Neural cell (in vitro differentiated cells): ENCODE measurements around the gene CLDND2. TPM values are rescaled to one million over a fixed set of nuclear protein-coding genes. Genes with fewer than 3 reads are reported as not detected.
A peak's percentile ranks its signal among the peaks of the same experiment; 100 is the strongest.

Experiments used
- H2AFZ ChIP-seq: fragments of 200-600, 300-800 bp; sonication (generic), shearing (Covaris generic); 2 replicates; pipeline ENCODE4 v1.6.0; 2014; ENCODE audit warnings: low read depth, mild to moderate bottlenecking, antibody characterized with exemption, low read length, moderate library complexity
- H3F3A ChIP-seq: fragments of 200-600 bp; shearing (Covaris generic); 2 replicates; pipeline ENCODE4 v1.6.1; 2016; ENCODE audit warnings: mild to moderate bottlenecking, moderate library complexity, mixed read lengths, antibody characterized with exemption, low read length; ENCODE audit not compliant: insufficient read depth, poor library complexity, severe bottlenecking
- H3K27ac ChIP-seq: fragments of 200-600, 300-800 bp; sonication (generic), shearing (Covaris generic); 2 replicates; pipeline ENCODE4 v1.5.1; 2014; ENCODE audit warnings: mild to moderate bottlenecking, low read length, moderate library complexity
- H3K27me3 ChIP-seq: fragments of 300-800, 200-600 bp; sonication (generic), shearing (Covaris generic); 2 replicates; pipeline ENCODE4 v1.6.0; 2014; ENCODE audit warnings: mild to moderate bottlenecking, low read depth, low read length, moderate library complexity; ENCODE audit not compliant: insufficient read depth
- H3K36me3 ChIP-seq: fragments of 300-800, 200-600 bp; sonication (generic), shearing (Covaris generic); 2 replicates; pipeline ENCODE4 v1.5.1; 2014; ENCODE audit warnings: mild to moderate bottlenecking, antibody characterized with exemption, low read length, moderate library complexity; ENCODE audit not compliant: insufficient read depth
- H3K4me2 ChIP-seq: fragments of 300-800, 200-600 bp; sonication (generic), shearing (Covaris generic); 2 replicates; pipeline ENCODE4 v1.6.0; 2014; ENCODE audit warnings: mild to moderate bottlenecking, low read length
- H3K4me3 ChIP-seq: fragments of 300-800, 200-600 bp; sonication (generic), shearing (Covaris generic); 2 replicates; pipeline ENCODE4 v1.5.1; 2014; ENCODE audit warnings: mild to moderate bottlenecking, low read length, moderate library complexity
- H3K79me2 ChIP-seq: fragments of 200-600 bp; shearing (Covaris generic); replicated peaks from 2 replicates; pipeline ENCODE4 v1.6.0; 2014; ENCODE audit warnings: mild to moderate bottlenecking, low read length, moderate library complexity; ENCODE audit not compliant: insufficient read depth
- H3K9ac ChIP-seq: fragments of 300-800, 200-600 bp; sonication (generic), shearing (Covaris generic); 2 replicates; pipeline ENCODE4 v1.6.1; 2016; ENCODE audit warnings: mild to moderate bottlenecking, low read length, mixed read lengths
- H3K9me2 ChIP-seq: fragments of 200-600 bp; shearing (Covaris generic); 2 replicates; pipeline ENCODE4 v1.6.1; 2016; ENCODE audit warnings: mild to moderate bottlenecking, low read length, mixed read lengths; ENCODE audit not compliant: insufficient read depth
- H3K9me3 ChIP-seq: fragments of 200-600, 300-800 bp; sonication (generic), shearing (Covaris generic); 2 replicates; pipeline ENCODE4 v1.6.1; 2016; ENCODE audit warnings: mild to moderate bottlenecking, mixed run types, low read length, moderate library complexity, mixed read lengths
- H4K20me1 ChIP-seq: fragments of 200-600 bp; shearing (Covaris generic); 2 replicates; pipeline ENCODE4 v1.6.1; 2016; ENCODE audit warnings: mild to moderate bottlenecking, mixed run types; ENCODE audit not compliant: insufficient read depth
- EP300 ChIP-seq: fragments of 450-650 bp; conservative IDR thresholded peaks from 2 replicates; pipeline ENCODE4 v1.6.1; 2014; ENCODE audit warnings: antibody characterized with exemption, mild to moderate bottlenecking, moderate library complexity; ENCODE audit not compliant: poor library complexity, severe bottlenecking
- EZH2 ChIP-seq: fragments of 200-600, 300-800 bp; shearing (Covaris generic), sonication (generic); IDR thresholded peaks from 2 replicates; pipeline ENCODE4 v1.6.1; 2014; ENCODE audit warnings: antibody characterized with exemption, low read length, borderline replicate concordance, mild to moderate bottlenecking; ENCODE audit not compliant: insufficient read depth, poor library complexity, severe bottlenecking
- MXI1 ChIP-seq: fragments of 450-650 bp; conservative IDR thresholded peaks from 2 replicates; pipeline ENCODE4 v1.6.1; 2014; ENCODE audit warnings: antibody characterized with exemption, mild to moderate bottlenecking; ENCODE audit not compliant: poor library complexity, severe bottlenecking
- POLR2AphosphoS5 ChIP-seq: IDR thresholded peaks from 2 replicates; pipeline ENCODE4 v1.6.1; 2012
- RAD21 ChIP-seq: fragments of 450-650 bp; conservative IDR thresholded peaks from 2 replicates; pipeline ENCODE4 v1.6.1; 2014; ENCODE audit warnings: antibody characterized with exemption, mild to moderate bottlenecking, moderate library complexity
- SMC3 ChIP-seq: fragments of 450-650 bp; conservative IDR thresholded peaks from 2 replicates; pipeline ENCODE4 v1.6.1; 2014; ENCODE audit warnings: antibody characterized with exemption, mild to moderate bottlenecking, moderate library complexity; ENCODE audit not compliant: poor library complexity
- TAF1 ChIP-seq: IDR thresholded peaks from 2 replicates; pipeline ENCODE4 v1.6.1; 2012; ENCODE audit warnings: low read depth
- polyA plus RNA-seq: library from polyadenylated mRNA; depleted of rRNA; stranded (reverse); fragments of >200 nt; gene quantifications from 2 replicates; pipeline ENCODE4 v1.2.3, GENCODE V29; 2014
- TF ChIP-seq, protein P1 (sequence below): fragments of 450-650 bp; IDR thresholded peaks from 2 replicates; pipeline ENCODE4 v1.5.1; 2014; ENCODE audit warnings: antibody characterized with exemption, mild to moderate bottlenecking, moderate library complexity; ENCODE audit not compliant: poor library complexity, severe bottlenecking
- TF ChIP-seq, protein P2 (sequence below): IDR thresholded peaks from 2 replicates; pipeline ENCODE4 v1.6.1; 2012; ENCODE audit warnings: borderline replicate concordance

CLDND2 gene
- polyA plus RNA-seq, 1 donor from 2014 or later: not detected

GRCh38 chr19:51396175-51396574 is 27.4 kb upstream of the CLDND2 start:
- Histone ChIP-seq H3K36me3 (no peaks in the 10 kb centered on the region), H3K27me3 (no peaks in the 10 kb centered on the region), H2AFZ (no peak overlapping the region), H3K27ac (no peak overlapping the region), H3K4me3 (no peak overlapping the region), H3F3A (no peaks in the 10 kb centered on the region), H3K9me3 (no peaks in the 10 kb centered on the region), H4K20me1 (no peaks in the 10 kb centered on the region), H3K9me2 (no peaks in the 10 kb centered on the region), H3K9ac (no peak overlapping the region), H3K4me2 (no peak overlapping the region), H3K79me2 (no peaks in the 10 kb centered on the region)
- TF ChIP-seq SMC3 (no peak), POLR2AphosphoS5 (no peak), MXI1 (no peak), EP300 (no peak), RAD21 (no peak), TAF1 (no peak), EZH2 (no peak)
- TF ChIP-seq, protein P1, sequence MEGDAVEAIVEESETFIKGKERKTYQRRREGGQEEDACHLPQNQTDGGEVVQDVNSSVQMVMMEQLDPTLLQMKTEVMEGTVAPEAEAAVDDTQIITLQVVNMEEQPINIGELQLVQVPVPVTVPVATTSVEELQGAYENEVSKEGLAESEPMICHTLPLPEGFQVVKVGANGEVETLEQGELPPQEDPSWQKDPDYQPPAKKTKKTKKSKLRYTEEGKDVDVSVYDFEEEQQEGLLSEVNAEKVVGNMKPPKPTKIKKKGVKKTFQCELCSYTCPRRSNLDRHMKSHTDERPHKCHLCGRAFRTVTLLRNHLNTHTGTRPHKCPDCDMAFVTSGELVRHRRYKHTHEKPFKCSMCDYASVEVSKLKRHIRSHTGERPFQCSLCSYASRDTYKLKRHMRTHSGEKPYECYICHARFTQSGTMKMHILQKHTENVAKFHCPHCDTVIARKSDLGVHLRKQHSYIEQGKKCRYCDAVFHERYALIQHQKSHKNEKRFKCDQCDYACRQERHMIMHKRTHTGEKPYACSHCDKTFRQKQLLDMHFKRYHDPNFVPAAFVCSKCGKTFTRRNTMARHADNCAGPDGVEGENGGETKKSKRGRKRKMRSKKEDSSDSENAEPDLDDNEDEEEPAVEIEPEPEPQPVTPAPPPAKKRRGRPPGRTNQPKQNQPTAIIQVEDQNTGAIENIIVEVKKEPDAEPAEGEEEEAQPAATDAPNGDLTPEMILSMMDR: no peak
- TF ChIP-seq, protein P2, sequence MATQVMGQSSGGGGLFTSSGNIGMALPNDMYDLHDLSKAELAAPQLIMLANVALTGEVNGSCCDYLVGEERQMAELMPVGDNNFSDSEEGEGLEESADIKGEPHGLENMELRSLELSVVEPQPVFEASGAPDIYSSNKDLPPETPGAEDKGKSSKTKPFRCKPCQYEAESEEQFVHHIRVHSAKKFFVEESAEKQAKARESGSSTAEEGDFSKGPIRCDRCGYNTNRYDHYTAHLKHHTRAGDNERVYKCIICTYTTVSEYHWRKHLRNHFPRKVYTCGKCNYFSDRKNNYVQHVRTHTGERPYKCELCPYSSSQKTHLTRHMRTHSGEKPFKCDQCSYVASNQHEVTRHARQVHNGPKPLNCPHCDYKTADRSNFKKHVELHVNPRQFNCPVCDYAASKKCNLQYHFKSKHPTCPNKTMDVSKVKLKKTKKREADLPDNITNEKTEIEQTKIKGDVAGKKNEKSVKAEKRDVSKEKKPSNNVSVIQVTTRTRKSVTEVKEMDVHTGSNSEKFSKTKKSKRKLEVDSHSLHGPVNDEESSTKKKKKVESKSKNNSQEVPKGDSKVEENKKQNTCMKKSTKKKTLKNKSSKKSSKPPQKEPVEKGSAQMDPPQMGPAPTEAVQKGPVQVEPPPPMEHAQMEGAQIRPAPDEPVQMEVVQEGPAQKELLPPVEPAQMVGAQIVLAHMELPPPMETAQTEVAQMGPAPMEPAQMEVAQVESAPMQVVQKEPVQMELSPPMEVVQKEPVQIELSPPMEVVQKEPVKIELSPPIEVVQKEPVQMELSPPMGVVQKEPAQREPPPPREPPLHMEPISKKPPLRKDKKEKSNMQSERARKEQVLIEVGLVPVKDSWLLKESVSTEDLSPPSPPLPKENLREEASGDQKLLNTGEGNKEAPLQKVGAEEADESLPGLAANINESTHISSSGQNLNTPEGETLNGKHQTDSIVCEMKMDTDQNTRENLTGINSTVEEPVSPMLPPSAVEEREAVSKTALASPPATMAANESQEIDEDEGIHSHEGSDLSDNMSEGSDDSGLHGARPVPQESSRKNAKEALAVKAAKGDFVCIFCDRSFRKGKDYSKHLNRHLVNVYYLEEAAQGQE: no peak

DNA sequence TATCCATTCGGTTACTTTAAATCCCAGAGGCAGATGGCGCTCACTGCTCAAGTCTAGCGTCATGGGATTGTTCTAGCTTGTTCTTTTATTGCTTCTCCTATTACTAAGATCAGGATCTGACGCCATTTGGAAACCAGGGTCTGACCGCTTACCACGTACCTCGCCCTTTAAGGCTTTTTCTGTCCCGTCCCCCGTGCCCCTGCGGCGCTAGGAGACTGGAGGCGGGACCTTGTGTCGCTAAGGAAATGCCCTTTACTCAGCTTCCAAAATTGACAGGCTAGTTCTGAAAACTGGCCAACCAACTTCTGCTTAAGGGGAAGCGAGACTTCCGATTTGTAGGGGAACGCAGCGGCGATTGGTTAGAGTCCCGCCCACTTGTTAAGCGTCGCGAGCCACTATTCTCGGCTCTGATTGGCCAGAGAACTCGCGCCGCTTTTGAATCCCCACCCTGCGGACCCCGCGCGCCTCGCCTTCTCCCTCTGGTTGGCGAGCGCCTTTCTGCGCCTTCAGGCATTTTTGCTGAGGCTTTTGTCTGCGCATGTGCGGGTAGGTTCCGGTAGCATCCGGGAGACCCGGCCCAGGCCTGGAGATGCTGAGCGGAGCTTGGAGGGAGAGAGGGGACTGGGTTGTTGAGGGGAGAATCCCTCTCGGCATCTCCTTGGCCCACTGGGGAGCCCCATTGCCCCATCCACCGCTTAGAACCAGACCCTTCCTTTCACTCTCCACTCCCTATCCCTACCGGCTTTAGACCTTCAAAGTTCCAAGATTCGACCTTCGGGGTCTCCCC is 25.4 kb upstream of the CLDND2 start:
- no peaks in the 10 kb centered on the region for H3F3A ChIP-seq
- peak overlapping the region; percentile 69 for H3K9ac ChIP-seq
- H3K4me2 ChIP-seq: peak overlapping the region; percentile 94
- H3K27me3 ChIP-seq: no peaks in the 10 kb centered on the region
- H3K4me3 ChIP-seq: peak overlapping the region; percentile 69
- no peaks in the 10 kb centered on the region for H4K20me1 ChIP-seq
- no peaks in the 10 kb centered on the region for H3K9me2 ChIP-seq
- H3K79me2 ChIP-seq: no peaks in the 10 kb centered on the region
- no peaks in the 10 kb centered on the region for H3K9me3 ChIP-seq
- peak overlapping the region; percentile 81 for H2AFZ ChIP-seq
- H3K27ac ChIP-seq: peak overlapping the region; percentile 65
- TF ChIP-seq SMC3 (peak; percentile 35), MXI1 (peak; percentile 99), EP300 (peak; percentile 31), POLR2AphosphoS5 (peak; percentile 45), RAD21 (peak; percentile 44), EZH2 (no peak), TAF1 (no peak)
- TF ChIP-seq, protein P2: no peak
- TF ChIP-seq, protein P1: peak; percentile 62
- no peaks in the 10 kb centered on the region for H3K36me3 ChIP-seq
